ENCODE measurements around the gene TMEM255A.

DNA sequence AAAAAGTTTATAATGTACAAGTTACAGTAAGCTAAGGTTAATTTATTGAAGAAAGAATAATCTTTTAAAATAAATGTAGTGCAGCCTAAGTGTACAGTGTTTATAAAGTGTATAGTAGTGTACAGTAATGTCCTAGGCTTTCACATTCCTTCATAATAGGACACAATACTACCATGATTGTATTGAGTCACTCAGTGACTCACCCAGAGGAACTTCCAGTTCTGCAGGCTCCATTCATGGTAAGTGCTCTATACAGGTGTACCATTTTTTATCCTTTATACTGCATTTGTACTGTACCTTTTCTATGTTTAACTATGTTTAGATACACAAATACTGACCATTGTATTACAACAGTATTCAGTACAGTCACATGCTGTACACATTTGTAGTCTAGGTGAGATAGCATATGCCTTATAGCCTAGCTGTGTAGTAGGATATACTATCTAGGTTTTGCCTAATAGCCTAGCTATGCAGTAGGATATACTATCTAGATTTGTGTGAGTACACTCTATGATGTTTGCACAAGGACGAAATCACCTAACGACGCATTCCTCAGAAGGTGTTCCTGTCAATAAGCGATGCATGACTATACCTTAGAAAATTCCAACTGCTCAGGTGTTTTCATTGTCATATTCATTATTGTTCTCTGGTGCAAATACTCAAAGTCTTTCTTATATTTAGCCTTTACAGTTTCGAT lies 5.5 kb upstream of the TMEM255A start:
- TF ChIP-seq EZH2 (IDR thresholded peaks at IDR 0.05; ENCODE audit: borderline replicate concordance, low read length) = no peak
- TF ChIP-seq, protein P1, sequence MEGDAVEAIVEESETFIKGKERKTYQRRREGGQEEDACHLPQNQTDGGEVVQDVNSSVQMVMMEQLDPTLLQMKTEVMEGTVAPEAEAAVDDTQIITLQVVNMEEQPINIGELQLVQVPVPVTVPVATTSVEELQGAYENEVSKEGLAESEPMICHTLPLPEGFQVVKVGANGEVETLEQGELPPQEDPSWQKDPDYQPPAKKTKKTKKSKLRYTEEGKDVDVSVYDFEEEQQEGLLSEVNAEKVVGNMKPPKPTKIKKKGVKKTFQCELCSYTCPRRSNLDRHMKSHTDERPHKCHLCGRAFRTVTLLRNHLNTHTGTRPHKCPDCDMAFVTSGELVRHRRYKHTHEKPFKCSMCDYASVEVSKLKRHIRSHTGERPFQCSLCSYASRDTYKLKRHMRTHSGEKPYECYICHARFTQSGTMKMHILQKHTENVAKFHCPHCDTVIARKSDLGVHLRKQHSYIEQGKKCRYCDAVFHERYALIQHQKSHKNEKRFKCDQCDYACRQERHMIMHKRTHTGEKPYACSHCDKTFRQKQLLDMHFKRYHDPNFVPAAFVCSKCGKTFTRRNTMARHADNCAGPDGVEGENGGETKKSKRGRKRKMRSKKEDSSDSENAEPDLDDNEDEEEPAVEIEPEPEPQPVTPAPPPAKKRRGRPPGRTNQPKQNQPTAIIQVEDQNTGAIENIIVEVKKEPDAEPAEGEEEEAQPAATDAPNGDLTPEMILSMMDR (conservative IDR thresholded peaks at IDR 0.05 in 1 of 2, IDR thresholded peaks at IDR 0.05 in 1 of 2; ENCODE audit: extremely low read depth in 1 of 2, insufficient read depth in 1 of 2, low read depth in 1 of 2, low read length in 2 of 2) = no peak
